Measurements from ENCODE around the gene ELFN2. TPM values are rescaled to one million over a fixed set of nuclear protein-coding genes. Genes with fewer than 3 reads are reported as not detected.

The ELFN2 gene
- polyA plus RNA-seq, 1 donor from 2014 or later = not detected

DNA sequence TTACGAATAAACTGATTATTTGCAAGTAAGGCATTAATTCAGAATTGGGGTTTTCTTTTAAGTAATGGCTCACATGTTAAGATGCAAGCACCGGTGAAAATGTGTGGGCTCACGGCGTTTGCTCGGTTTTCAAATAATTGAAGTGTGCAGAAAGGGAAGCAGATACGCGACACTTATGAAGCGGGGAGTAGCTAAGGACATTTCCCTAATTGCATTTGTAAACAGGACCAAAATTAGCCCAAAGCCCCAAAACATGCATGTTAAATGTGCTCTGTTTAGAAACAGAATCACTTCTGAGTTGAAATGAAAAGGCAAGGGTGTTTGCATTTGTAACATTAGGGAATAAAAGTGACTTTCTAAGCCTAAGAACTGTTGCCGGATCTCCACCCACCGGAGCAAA lies 61.3 kb downstream of the ELFN2 start:
- Mint-ChIP-seq H3K4me3 (peak overlapping the region in 1 of 4 donors; percentile 58), H3K27ac (peak overlapping the region in 1 of 3 donors; percentile 31), H3K9me3 (no peaks in the 10 kb centered on the region), H3K4me1 (peaks cover 20 to 25% (median 21%) of the 10 kb centered on the region in 3 donors), H3K36me3 (peaks cover 4% of the 10 kb centered on the region), H3K27me3 (no peaks in the 10 kb centered on the region)

DNA sequence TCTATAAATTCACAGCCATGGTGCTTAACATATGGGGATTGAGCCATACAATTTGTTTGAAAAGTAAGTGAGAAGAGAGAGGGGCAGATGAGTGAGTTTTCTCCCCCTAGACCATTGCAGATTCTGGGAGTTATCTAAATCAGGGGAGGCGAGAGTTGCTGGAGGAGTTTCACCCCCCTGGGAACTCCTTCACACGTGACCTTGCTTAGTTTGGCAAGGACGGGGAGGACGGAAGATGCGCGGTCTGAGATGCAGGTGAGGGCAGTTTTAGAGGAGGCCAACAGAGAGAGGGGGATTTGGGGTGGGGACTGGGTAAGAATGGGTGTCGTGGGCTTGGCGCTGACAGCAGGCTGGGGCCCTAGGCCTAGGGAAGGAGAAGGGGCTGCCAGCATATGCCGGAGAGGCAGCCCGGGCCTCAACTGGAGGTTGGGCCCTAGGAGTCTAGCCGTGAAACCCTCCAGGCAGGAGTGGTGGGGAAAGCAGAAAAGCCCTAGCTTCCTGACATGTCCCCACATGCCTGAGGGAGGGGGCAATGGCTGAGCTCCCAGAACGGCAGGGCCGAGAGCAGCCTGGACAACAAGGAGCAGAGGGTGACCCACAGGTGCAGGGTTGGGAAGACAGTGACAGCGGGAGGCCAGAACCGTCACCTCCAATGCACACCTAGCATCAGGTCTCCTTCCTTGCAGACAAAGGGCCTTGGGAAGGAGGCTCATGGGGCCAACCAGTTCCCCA lies 63.9 kb downstream of the ELFN2 start:
- Mint-ChIP-seq H3K36me3 (peaks cover 2% of the 10 kb centered on the region), H3K27ac (no peak overlapping the region), H3K9me3 (no peaks in the 10 kb centered on the region), H3K4me3 (no peak overlapping the region), H3K27me3 (no peaks in the 10 kb centered on the region), H3K4me1 (peaks cover 13 to 15% (median 15%) of the 10 kb centered on the region in 3 donors)

DNA sequence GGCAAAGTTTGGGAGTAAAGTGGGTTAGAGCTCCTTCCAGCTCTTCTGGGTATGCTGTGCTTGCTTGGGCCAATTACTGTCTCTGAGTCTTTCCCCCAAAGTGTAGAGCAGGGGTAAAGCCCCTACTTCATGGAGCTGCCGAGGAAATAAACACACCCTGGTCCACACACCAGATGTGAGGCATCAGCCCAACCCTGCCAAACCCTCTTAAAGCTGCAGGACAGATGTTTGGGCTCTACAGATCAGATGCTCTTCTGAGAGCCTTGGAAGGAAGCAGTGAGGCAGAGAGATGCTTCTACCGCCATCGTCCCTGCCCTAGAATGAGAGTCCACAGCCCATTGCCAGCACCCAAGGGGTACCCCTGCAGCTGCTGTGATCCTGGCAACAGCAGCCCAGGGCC lies 64.7 kb downstream of the ELFN2 start:
- Mint-ChIP-seq H3K27ac (no peak overlapping the region), H3K4me1 (peaks cover 13 to 15% (median 14%) of the 10 kb centered on the region in 3 donors), H3K9me3 (no peaks in the 10 kb centered on the region), H3K36me3 (peaks cover 2% of the 10 kb centered on the region), H3K27me3 (no peaks in the 10 kb centered on the region), H3K4me3 (no peak overlapping the region)

DNA sequence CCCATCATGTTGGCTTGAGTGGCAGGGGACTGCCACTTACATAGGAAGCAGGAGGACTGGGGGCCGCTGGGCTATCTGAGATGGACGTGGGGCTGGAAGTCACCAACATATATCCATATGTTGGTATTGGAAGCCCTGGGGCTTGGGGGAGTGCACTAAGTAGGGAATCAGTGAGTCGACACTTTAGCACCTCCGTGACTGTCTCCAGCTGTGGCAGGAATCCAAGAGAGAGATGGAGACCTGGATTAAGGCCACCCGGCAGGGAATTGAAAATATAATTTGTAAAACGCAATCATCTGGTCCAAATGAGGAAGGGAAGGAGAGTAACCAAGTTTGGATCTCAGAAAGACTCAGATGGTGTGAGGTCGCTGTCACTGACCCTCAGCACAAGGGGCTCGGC lies 68.4 kb downstream of the ELFN2 start:
- H3K36me3 Mint-ChIP-seq = no peaks in the 10 kb centered on the region
- peak overlapping the region in 1 of 3 donors; percentile 71 for H3K27ac Mint-ChIP-seq
- no peak overlapping the region for H3K4me3 Mint-ChIP-seq
- H3K27me3 Mint-ChIP-seq = peaks cover 3% of the 10 kb centered on the region
- no peaks in the 10 kb centered on the region for H3K9me3 Mint-ChIP-seq
- peaks cover 0 to 5% (median 0%) of the 10 kb centered on the region in 3 donors for H3K4me1 Mint-ChIP-seq

DNA sequence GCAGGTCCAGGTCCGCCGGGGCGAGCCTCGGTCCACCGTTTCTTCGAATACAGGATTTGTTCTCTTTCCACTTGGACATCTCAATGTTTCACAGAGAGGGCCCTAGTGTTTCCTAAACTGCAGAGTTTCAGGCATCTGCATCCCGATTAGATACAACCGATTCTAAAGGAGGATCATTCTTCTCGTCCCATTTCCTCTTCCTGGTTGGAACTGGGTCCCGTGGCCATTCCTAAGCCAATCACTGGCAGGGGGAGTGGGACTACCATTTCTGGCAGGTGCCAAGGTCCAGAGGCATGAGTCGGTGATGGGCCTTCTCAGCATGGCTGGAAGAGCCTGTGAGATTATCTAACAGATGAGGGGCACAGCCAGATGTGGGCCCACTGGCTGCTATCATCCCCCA lies 68.9 kb downstream of the ELFN2 start:
- H3K27me3 Mint-ChIP-seq = peaks cover 3% of the 10 kb centered on the region
- H3K9me3 Mint-ChIP-seq = no peaks in the 10 kb centered on the region
- peaks cover 0 to 4% (median 0%) of the 10 kb centered on the region in 3 donors for H3K4me1 Mint-ChIP-seq
- no peaks in the 10 kb centered on the region for H3K36me3 Mint-ChIP-seq
- no peak overlapping the region for H3K4me3 Mint-ChIP-seq
- no peak overlapping the region for H3K27ac Mint-ChIP-seq

DNA sequence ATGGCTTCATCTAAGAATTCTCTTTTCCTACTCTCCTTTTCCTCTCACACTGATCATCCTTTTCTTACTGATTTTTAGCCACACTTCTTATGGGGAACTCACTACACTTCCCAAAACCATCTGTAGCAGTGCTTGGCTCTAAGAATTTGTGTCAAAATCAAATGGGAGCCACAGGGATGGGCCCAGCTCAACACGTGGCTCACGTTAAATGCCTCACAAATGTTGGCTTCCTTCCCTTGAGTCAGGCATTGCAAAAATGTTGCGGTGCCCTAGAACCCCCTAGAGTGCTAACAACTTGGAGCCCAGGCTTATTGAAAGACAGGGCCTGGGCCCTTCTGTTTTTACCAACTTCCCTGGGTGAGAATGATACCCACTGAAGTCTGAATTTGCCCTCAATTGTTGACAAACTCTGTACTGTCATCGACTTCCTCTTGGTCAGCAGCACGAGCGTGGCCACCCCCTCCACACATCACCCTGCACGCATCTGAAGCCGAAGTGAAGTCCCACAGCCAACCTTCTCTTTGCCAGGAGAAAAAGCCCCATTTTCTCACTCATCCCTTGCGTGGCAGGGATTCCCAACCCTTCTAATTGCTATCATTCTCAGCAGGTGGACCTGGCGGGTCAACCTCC lies 69.7 kb downstream of the ELFN2 start:
- Mint-ChIP-seq H3K27me3 (peaks cover 5% of the 10 kb centered on the region), H3K36me3 (no peaks in the 10 kb centered on the region), H3K9me3 (no peaks in the 10 kb centered on the region), H3K4me1 (peaks cover 0 to 4% (median 0%) of the 10 kb centered on the region in 3 donors), H3K27ac (peak overlapping the region in 1 of 3 donors; percentile 80), H3K4me3 (no peak overlapping the region)

DNA sequence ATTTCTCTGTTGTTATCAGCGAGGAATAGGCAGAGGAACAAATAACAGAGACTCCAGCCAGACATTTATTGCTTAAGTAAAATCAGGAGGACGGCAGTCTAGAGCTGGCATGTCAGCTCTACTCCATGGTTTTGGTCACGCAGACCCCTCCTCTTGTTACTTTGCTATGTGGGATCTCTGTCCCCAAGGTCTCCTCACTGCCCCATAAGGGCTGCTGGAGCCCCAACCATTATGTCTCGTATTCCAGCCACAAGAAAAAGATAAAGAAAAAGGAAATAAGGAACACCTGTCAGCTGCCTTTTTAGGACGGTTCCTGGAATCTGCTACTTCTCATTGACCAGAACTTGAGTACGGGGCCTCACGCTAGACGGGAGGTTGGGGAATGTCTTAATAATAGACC lies 70.4 kb downstream of the ELFN2 start:
- no peak overlapping the region for H3K4me3 Mint-ChIP-seq
- H3K9me3 Mint-ChIP-seq = no peaks in the 10 kb centered on the region
- no peak overlapping the region for H3K27ac Mint-ChIP-seq
- H3K27me3 Mint-ChIP-seq = peaks cover 5% of the 10 kb centered on the region
- H3K36me3 Mint-ChIP-seq = no peaks in the 10 kb centered on the region
- H3K4me1 Mint-ChIP-seq = peaks cover 0 to 4% (median 0%) of the 10 kb centered on the region in 3 donors

DNA sequence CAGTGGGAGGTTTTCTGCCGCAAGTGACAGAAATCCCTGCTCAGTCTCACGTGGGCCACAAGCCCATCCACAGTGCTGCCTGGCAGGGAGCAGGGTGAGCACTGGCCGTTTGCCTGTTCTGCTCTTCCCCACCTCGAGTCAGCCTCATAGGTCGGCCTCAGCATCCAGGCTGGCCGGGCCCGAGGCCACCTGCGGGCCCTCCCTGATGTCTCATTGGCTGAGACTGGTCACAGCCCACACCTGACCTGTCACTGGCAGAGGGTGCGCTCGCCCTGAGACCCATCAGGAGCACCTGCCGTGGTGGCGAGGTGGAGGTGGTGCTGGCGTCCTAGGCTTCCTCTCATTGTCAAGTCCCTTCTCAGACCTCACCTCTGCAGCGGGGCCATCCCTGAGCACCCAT lies 72.1 kb downstream of the ELFN2 start:
- no peak overlapping the region for H3K4me3 Mint-ChIP-seq
- H3K27me3 Mint-ChIP-seq = peaks cover 7% of the 10 kb centered on the region
- no peak overlapping the region for H3K27ac Mint-ChIP-seq
- H3K9me3 Mint-ChIP-seq = no peaks in the 10 kb centered on the region
- H3K36me3 Mint-ChIP-seq = no peaks in the 10 kb centered on the region
- H3K4me1 Mint-ChIP-seq = no peaks in the 10 kb centered on the region

DNA sequence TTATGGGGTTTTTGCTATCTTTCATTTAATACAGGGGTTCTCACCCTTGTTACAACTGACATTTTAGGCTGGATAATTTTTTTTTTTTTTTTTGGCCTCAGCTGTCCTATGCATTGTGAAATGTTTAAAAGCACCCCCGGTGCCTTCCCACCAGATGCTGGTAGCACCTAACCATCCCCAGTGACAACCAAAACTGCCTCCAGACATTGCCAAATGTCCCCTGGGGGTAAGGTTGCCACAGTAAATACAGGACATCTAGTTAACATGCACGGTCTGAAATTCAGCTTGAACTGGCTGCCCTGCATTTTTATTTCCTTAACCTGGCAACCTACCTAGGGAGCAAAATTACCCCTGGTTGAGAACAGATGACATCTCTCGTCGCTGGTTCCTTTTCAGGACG lies 72.6 kb downstream of the ELFN2 start:
- Mint-ChIP-seq H3K36me3 (peaks cover under 1% of the 10 kb centered on the region), H3K27ac (no peak overlapping the region), H3K9me3 (no peaks in the 10 kb centered on the region), H3K27me3 (peaks cover 7% of the 10 kb centered on the region), H3K4me1 (no peaks in the 10 kb centered on the region), H3K4me3 (no peak overlapping the region)

DNA sequence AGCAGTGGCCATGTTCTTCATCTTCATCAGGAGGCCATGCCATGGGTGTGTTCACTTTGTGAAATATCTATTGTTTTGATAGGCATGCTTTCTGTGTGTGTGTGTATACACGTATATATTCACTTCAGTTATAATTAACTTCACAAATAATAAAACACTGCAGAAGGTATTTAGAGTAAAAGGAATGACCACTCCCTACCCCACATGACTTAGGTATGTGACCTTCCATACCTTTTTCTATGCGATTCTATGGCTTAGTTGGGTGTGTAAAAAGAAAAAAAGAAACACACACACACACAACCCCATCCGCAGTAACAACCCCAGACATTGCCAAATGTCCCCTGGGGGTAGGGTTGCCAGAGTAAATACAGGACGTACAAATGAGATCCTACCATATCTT lies 73.0 kb downstream of the ELFN2 start:
- Mint-ChIP-seq H3K4me1 (no peaks in the 10 kb centered on the region), H3K27ac (no peak overlapping the region), H3K4me3 (no peak overlapping the region), H3K27me3 (peaks cover 7% of the 10 kb centered on the region), H3K36me3 (peaks cover 3% of the 10 kb centered on the region), H3K9me3 (no peaks in the 10 kb centered on the region)

DNA sequence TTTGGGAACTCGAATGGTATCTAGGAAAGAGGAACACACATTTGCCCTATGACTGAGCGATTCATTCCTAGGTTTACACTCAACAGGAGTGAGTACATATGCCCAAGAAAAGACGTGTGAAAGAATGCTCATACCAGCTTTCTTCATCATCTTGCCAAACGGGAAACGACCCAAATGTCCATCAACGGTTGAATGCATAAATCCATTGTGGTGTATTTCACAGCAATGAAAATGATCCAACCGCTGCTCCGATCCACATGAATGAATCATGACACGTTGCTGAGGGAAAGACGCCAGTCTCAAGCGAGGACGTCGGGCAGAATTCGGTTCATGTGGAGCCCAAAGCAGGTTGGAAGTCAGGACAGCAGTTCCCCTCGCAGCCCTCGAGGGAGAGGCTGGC lies 73.4 kb downstream of the ELFN2 start:
- no peak overlapping the region for H3K27ac Mint-ChIP-seq
- no peak overlapping the region for H3K4me3 Mint-ChIP-seq
- peaks cover 3% of the 10 kb centered on the region for H3K36me3 Mint-ChIP-seq
- no peaks in the 10 kb centered on the region for H3K4me1 Mint-ChIP-seq
- H3K27me3 Mint-ChIP-seq = peaks cover 7% of the 10 kb centered on the region
- H3K9me3 Mint-ChIP-seq = no peaks in the 10 kb centered on the region

DNA sequence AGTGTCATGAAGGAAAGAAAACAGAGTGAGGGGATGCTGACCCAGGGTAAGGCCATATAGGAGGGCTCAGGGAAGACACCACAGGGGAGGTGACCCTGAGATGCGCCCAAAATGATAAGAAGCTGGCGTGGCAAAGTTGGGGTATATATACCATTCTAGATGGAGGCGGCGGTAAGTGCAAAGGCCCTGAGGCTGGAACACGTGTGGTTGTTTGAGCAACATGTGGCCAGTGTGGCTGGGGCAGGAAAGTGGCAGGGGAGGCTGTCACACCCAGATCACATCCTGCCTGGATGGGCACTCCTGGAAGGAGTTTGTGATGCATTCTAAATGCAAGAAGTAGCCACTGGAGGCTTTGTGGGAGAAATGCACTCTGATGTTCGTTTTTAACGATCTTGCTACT lies 74.8 kb downstream of the ELFN2 start:
- Mint-ChIP-seq H3K4me3 (no peak overlapping the region), H3K27ac (no peak overlapping the region), H3K36me3 (peaks cover 3% of the 10 kb centered on the region), H3K9me3 (no peaks in the 10 kb centered on the region), H3K4me1 (no peaks in the 10 kb centered on the region), H3K27me3 (peaks cover 7% of the 10 kb centered on the region)

DNA sequence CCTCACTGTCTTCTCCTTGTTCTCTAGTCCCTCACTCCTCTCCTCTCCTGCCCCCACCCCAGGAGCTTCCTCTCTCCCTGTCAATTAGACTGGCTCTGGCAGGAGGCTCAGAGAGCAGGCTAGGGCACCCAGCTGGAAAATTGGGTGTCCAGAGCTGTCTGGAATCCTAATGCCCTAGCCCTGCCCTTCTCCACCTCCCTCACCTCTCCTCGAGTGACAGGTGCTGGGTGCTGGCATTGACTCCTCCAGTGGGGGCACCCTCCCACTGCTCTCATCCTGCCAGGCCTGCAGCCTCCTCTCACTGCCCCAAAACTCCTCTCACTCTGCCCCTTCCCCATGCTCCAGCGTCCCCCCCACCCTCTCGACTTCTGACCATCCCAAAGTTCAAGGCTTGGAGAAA lies 76.0 kb downstream of the ELFN2 start:
- peaks cover 5% of the 10 kb centered on the region for H3K27me3 Mint-ChIP-seq
- no peak overlapping the region for H3K4me3 Mint-ChIP-seq
- H3K27ac Mint-ChIP-seq = no peak overlapping the region
- H3K36me3 Mint-ChIP-seq = peaks cover 3% of the 10 kb centered on the region
- no peaks in the 10 kb centered on the region for H3K4me1 Mint-ChIP-seq
- H3K9me3 Mint-ChIP-seq = no peaks in the 10 kb centered on the region

DNA sequence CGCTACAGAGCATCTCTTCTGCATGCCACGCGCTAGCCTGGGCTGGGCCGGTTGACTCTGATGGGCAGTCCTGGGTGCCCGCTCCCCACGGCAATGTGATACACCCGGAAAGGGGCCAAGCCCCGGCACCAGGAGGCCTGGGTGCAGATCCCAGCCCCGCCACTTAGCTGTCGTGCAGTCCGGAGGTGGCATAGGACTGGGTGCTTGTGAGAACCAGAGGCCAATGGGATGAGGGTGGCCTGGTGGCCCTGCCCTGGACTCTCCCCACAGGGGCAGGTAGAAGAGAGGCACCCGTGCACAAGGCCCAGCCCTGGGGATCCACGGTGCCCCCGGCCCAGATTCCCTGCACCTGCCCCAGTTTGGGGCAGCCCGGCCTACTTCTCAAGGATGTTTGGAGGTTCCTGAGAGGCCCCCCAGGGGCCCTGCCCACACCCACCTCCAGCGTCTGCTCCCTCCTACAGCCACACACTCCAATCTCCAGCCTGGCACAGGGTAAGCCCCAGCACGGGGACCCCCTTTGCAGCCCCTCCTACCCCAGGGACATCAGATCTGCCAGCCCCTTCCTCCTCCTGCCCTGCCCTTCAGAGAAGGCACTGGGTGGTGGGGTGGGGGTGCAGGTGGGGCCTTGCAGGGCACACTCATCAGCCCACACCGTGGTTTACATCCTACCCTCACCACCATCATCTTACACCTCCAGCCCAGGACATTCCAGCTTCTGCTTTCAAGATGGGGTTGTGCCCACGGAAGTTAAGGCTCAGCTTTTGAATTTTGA lies 78.0 kb downstream of the ELFN2 start:
- Mint-ChIP-seq H3K27ac (no peak overlapping the region), H3K27me3 (peaks cover 6% of the 10 kb centered on the region), H3K36me3 (peaks cover 3% of the 10 kb centered on the region), H3K4me1 (no peaks in the 10 kb centered on the region), H3K4me3 (no peak overlapping the region), H3K9me3 (no peaks in the 10 kb centered on the region)

DNA sequence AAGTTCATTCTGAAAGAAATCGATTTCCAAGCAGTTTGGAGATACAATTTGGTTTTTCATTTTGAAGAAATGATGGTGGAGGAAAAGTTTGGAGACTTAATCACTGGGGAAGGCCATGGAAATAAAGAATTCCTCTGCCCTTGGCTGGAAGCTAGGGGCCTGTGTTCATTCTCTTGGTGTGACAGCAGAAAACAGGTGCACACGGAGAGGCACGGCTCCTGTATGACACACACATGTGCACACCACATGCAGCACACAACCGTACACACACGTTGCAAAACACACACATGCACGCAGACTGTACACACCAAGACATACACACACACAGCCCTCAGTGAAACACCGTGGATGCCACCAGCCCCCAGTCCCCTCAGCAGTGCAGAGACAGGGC lies 80.8 kb downstream of the ELFN2 start:
- H3K27ac Mint-ChIP-seq = no peak overlapping the region
- no peaks in the 10 kb centered on the region for H3K9me3 Mint-ChIP-seq
- H3K4me3 Mint-ChIP-seq = no peak overlapping the region
- peaks cover 3% of the 10 kb centered on the region for H3K36me3 Mint-ChIP-seq
- peaks cover 0 to 1% (median 0%) of the 10 kb centered on the region in 3 donors for H3K4me1 Mint-ChIP-seq
- H3K27me3 Mint-ChIP-seq = peaks cover 7% of the 10 kb centered on the region

All from IgD-negative memory B cell (primary cell).